Urinary bladder (tissue), 4 donors: Measurements from ENCODE around the gene MAP3K5. TPM values are rescaled to one million over a fixed set of nuclear protein-coding genes. Genes with fewer than 3 reads are reported as not detected.
"Not testable (repeated sequence)": the region's sequence is repeated elsewhere in the genome, so short reads cannot be mapped to it uniquely, and the experiment has no call there.

Source experiments
- DNase-seq: peaks from one replicate; pipeline ENCODE4 v3.0.0-alpha.2; 2015; ENCODE audit errors: extremely low spot score
- H3K27ac ChIP-seq: one replicate; pipeline ENCODE4 v1.5.1; 2013; ENCODE audit warnings: low read depth, mild to moderate bottlenecking, moderate library complexity
- H3K36me3 ChIP-seq: one replicate; pipeline ENCODE4 v1.6.1; 2013; ENCODE audit warnings: mild to moderate bottlenecking, moderate library complexity; ENCODE audit not compliant: insufficient read depth
- H3K4me1 ChIP-seq: one replicate; pipeline ENCODE4 v1.6.1; 2013; ENCODE audit warnings: mild to moderate bottlenecking, moderate library complexity; ENCODE audit not compliant: insufficient read depth
- H3K4me3 ChIP-seq: one replicate; pipeline ENCODE4 v1.5.1; 2013; ENCODE audit warnings: low read depth, low read length
- WGBS: extraction: QIAGEN DNeasy Blood & Tissue Kit; methylation state at CpG from one replicate; pipeline ENCODE4 v1.1.7; 2013; 5-methylcytosine and 5-hydroxymethylcytosine counted together
- polyA plus RNA-seq: library from polyadenylated mRNA; stranded (reverse); fragments of 200-250 nt; gene quantifications from one replicate; pipeline ENCODE4 v1.2.3, GENCODE V29; 2013
- total RNA-seq: library from RNA; depleted of rRNA; stranded (reverse); fragments of >200 nt; gene quantifications from one replicate; pipeline ENCODE4 v1.2.3, GENCODE V29; 2014
- donor health status: healthy with polysubstance abuse.
- donor health status: healthy.

Gene MAP3K5
- total and polyA plus RNA-seq, 2 donors, result 11.3 to 19.4 TPM

DNA sequence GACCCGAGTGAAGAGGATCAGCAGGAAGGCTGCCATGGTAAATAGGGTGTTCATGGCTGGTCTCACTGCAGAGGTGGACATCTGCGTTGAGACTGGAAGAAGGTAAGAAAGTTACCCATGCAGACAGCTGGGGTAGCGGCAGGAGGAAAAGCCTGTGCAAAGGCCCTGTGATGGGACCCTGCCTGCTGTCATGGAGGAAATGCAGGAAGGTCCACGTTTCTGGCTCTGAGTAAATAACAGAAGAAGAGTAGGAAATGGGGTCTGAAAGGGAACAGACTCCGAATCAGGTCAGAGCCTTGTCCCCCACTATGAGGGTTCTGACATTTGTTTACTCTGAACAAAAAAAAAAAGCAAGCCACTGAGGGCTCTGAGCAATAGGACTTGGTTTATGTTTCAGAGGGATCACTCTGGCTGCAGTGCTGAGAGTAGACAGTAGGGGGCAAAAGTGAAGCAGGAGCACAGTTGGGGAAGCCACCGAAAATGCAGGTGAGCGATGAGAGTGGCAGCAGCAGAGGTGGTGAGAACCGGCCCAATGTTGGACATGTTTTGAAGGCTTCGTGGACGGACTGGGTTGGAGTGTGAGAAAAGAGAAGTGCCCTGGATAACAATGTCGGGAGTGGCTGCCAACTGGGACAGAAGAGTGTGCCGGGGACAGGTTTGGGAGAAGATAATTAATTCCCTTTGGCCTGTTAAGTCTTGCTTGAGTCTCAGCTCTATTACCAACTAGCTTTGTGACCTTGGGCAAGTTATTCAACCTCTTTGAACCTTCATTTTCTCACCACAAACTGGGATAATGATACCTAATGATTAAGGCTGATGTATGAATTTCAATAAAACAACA is 184.1 kb downstream of the MAP3K5 start:
- WGBS, result 69% methylated on average over 12 of the region's 12 CpGs
- H3K4me1 ChIP-seq, result peaks cover 2% of the 10 kb centered on the region
- H3K36me3 ChIP-seq, result no peaks in the 10 kb centered on the region
- no peak overlapping the region for H3K4me3 ChIP-seq
- no peak for DNase-seq
- no peak overlapping the region for H3K27ac ChIP-seq

DNA sequence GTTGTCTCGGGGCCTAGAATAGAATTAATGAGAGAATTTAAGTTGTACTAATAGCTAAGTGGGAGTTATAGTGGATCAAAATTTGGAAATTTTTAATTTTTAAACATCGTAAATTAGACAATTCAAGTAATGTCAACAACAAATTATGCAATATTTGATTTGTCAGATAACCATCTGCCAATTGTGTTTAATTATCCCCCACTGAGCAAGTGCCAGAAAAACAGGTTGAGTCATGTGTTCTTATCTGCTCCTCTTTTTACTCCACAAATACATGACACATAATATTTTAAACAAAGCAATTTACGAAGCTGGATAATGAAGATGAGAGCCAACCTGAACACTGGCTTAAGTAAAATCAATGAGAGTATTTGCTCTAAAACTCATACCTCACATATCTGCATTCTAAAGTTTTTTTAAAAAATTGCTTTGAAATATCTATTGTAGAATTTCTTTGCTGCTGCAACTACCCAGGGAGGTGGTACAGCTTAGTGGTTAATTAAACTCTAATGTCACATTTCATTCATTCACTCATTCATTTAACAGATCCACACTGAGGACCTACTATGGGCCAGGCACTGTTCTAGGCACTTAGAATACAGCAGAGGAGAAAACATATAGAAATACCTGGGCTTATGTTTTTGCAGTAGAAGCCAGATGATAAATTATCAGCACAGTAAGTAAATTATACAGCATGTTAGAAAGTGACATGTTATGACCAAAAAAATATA is 184.9 kb downstream of the MAP3K5 start:
- 57% methylated on average over 3 of the region's 3 CpGs for WGBS
- Histone ChIP-seq H3K4me3 (no peak overlapping the region), H3K4me1 (peaks cover 2% of the 10 kb centered on the region), H3K27ac (no peak overlapping the region), H3K36me3 (no peaks in the 10 kb centered on the region)
- DNase-seq, result no peak

DNA sequence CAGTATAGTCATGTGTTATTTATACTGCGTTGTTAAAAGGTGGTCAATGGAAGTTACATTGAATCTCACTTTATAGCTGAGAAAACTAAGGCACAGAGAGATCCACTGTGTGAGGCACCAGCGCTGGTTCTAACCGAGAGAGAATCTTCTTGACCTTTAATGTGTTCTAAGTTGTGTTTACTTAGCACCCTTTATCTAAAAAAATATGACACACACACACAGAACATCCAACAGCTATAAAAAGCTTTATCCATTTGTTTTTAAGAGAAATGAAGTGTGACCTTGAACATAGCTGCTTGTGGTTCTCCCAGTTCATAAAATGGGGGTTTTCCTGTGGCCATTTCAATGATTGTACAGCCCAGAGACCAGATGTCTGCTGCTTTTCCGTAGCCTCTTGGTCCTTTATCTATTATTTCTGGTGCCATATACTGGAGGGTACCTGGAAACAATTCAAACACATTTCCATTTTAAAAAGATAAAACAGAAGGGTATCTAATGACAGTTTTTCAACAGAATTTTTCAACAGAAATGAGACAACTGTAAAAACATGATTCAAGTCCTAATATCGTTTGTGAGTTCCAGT is 187.3 kb downstream of the MAP3K5 start:
- Histone ChIP-seq H3K36me3 (no peaks in the 10 kb centered on the region), H3K27ac (peak overlapping the region; percentile 19), H3K4me3 (no peak overlapping the region), H3K4me1 (peaks cover 2% of the 10 kb centered on the region)
- 57% methylated on average over 5 of the region's 5 CpGs for WGBS
- DNase-seq, result no peak

DNA sequence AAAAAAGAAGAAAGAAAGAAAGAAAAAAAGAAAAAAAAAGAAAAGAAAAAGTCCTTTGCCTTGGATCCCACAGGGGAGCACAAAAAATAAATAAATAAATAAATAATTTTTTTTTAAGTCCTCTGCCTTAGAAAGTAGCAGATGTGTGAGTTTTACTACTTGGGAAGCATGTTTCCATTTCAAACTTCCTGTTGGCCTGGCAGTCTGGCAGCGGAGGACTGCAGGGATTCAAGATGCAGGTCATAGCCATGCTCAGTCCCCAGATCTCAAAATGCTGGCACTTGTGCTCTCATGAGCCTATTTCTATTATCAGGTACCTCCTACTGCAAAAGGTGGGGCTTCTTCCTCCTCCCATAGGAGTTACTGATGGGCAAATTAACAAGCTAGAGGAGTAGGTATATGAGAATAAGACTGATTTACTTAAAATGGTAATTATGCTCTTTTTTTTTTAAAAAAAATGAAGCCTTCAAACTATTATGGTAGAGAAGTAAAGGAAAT is 187.9 kb downstream of the MAP3K5 start:
- Histone ChIP-seq H3K4me3 (no peak overlapping the region), H3K27ac (no peak overlapping the region), H3K4me1 (peaks cover 2% of the 10 kb centered on the region), H3K36me3 (no peaks in the 10 kb centered on the region)
- no peak for DNase-seq
- 70% methylated on average over 1 of the region's 1 CpG for WGBS

DNA sequence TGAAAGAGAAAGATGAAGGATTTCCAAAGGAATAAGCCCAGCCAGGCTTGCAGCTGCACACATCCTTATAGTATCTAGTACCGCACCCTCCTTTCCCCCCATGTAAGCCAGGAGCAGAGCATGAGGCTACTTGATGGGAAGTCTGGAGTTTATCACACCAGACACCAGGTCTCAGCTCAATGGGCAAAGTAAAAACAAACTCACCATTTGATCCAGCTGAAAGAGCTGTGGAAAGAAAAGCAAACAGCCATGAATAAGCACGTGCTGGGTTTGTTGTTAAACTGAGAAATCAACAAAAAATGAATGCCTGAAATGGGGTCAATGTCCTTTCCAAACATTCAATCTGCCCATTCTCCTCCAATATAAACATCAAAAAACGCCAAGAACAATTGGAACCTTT is 191.5 kb downstream of the MAP3K5 start:
- H3K4me1 ChIP-seq, result no peaks in the 10 kb centered on the region
- no peak for DNase-seq
- H3K36me3 ChIP-seq, result no peaks in the 10 kb centered on the region
- no peak overlapping the region for H3K27ac ChIP-seq
- 40% methylated on average over 3 of the region's 3 CpGs for WGBS
- no peak overlapping the region for H3K4me3 ChIP-seq

DNA sequence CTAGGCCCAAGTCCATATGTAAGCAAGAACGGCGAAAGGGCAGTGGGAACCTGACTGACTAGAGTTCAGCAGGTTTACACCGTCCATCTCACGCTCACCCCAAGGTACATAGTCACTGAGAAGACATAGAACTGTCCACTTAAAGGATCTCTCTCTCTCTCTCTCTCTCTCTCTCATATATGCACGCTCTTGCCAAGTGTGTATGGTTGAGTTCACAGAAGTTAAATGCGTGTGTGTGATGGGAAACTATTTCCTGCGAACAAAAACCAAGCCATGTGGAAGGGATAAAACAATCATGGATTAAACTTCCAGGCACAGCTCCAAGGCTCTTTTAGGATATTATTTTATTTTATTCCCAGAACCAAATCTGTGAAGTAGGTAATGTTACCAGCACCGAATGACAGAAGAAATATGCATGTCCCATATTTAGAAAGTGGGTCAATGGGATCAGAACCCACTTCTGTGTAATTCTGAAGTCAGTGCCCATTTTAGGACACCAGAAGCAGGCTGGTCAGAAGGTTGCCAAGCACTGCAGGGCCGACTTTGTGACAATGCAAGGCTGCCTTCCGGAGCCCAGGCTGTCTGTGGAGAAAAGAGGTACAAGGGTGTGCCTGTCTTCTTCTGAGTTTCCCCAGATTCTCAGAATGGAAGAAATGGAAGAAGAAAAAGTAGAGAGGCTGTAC is 192.8 kb downstream of the MAP3K5 start:
- H3K4me3 ChIP-seq, result no peak overlapping the region
- H3K36me3 ChIP-seq, result no peaks in the 10 kb centered on the region
- no peak overlapping the region for H3K27ac ChIP-seq
- H3K4me1 ChIP-seq, result no peaks in the 10 kb centered on the region
- no peak for DNase-seq
- 38% methylated on average over 10 of the region's 10 CpGs for WGBS

DNA sequence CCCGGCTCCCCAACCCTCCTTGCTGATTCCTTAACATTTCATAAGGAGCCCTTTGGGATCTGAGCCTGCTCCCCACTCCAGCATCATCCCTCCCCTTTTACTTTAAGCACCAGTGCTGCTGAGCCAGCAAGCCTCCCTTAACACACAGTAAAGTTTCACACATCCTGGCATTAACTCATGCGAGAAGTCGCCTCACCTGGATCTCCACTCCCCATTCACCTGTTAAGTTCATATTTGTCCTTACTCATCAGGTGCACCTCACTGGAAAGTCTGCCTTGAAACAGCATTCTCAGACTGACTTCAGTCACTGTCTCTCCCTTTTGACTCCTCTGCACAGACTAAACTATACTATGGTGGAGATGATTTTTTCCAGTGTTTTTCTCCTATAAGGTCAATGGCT is 194.2 kb downstream of the MAP3K5 start:
- Histone ChIP-seq H3K27ac (no peak overlapping the region), H3K4me3 (no peak overlapping the region), H3K36me3 (no peaks in the 10 kb centered on the region), H3K4me1 (no peaks in the 10 kb centered on the region)
- DNase-seq, result no peak
- WGBS, result 99% methylated on average over 3 of the region's 3 CpGs

DNA sequence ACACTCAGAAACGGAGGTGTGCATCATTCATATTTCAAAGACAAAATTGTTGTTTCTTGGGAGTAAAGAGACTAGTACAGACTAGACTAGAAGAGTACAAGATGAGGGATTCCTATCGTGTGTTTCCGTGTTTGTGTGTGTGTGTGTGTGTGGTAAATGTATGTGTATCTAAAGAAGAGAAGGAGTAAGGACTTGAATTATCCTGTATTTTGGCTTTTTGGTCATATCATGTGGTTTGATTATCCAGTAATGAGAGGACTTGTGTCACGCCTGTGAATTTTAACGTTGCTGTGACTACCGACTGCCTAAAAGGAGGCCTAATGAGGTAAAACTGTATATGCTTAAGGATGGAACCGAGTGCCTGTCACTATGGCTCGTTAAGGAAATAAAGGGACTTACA is 197.6 kb downstream of the MAP3K5 start:
- Histone ChIP-seq H3K36me3 (no peaks in the 10 kb centered on the region), H3K4me3 (no peak overlapping the region), H3K27ac (no peak overlapping the region), H3K4me1 (no peaks in the 10 kb centered on the region)
- WGBS, result 96% methylated on average over 8 of the region's 8 CpGs
- no peak for DNase-seq

DNA sequence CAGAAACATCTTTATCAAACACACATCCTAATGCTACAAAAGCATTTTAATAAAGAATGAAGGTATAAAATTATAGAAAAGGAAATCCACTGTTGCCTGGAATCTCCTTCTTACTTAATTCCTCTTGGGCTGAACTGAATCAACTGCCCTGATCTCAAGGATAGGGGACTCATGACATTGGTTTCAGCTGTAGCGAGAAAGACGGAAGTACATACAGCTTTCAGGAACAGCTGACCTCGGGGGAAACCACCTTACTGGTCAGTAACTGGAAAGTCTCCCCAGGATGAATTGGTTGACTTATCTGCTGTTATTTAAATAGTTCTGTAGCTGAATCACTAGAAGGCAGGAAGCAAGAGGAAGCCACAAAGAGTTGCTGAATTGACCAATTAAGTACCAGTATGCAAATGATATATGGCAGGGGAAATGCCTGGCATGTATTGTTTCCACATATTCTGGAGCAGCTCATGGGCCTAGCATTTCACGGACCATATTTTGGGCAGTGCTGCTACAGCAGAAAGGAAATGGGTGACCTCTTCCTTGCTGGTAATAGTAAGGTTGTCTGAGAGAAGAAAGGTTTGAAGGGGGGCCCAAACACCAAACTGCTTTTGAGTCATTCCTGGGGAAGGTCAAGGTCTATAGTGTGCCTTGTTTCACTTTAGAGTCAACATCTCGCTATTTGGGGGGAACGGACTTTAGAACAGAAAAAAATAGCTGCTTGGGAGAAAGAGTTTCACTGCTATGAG is 198.4 kb downstream of the MAP3K5 start:
- Histone ChIP-seq H3K4me3 (no peak overlapping the region), H3K36me3 (no peaks in the 10 kb centered on the region), H3K27ac (no peak overlapping the region), H3K4me1 (no peaks in the 10 kb centered on the region)
- DNase-seq, result no peak
- 77% methylated on average over 6 of the region's 6 CpGs for WGBS

DNA sequence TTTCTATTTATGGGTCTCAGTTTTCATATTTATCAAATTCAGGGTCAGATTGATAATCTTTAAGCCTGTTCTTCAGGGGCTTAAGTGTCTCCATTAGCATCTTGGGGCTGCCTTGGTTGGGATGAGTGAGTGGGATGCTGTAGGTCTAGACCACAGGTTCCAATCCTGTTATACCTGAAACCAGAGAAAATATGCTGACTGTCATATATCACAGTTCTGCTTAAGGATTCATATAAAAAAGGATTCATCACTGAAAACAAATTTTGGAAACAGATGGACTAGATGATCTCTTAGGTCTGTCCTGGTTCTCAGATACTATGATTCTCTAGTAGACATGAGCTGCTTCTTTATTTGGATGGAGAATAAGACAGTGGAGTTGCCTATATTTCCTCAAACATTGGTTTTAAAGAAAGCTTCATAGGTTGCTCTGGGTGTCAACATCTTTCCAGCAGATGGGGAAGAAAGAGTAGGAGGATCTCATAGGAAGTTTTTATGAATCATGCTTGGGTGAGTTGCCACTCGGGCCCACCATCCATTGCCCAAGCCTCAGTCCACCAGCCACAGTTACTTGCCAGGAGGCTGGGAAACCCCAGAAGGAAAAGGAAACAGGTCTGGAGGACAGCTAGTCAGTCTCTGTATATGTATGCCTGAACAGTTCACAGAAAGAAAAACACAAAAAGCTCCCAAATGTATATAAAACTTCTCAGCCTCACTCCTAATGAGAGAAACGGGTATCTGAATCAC is 199.2 kb downstream of the MAP3K5 start:
- WGBS, result 86% methylated on average over 2 of the region's 2 CpGs
- Histone ChIP-seq H3K4me1 (no peaks in the 10 kb centered on the region), H3K4me3 (no peak overlapping the region), H3K36me3 (no peaks in the 10 kb centered on the region), H3K27ac (no peak overlapping the region)
- DNase-seq, result no peak

DNA sequence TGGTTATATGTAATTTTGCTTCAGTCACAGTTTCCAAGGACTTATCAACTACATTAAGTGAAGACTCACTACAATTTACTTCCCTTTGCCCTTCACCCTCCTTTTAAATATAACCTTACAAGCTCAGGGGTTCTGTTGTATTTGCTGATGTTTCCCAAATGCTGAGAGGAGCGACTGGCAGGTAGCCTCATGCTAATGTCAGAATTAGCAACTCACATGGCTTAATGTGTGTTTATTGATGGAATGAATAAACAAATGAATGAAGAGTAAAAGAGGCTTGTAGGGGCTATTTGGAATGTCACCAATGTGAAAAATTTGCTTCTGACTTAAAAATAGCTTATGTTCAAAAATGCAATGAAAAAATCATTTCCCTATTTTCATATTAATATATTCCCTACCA is 200.7 kb downstream of the MAP3K5 start:
- no peaks in the 10 kb centered on the region for H3K36me3 ChIP-seq
- 68% methylated on average over 1 of the region's 1 CpG for WGBS
- DNase-seq, result no peak
- no peaks in the 10 kb centered on the region for H3K4me1 ChIP-seq
- H3K4me3 ChIP-seq, result no peak overlapping the region
- H3K27ac ChIP-seq, result no peak overlapping the region

DNA sequence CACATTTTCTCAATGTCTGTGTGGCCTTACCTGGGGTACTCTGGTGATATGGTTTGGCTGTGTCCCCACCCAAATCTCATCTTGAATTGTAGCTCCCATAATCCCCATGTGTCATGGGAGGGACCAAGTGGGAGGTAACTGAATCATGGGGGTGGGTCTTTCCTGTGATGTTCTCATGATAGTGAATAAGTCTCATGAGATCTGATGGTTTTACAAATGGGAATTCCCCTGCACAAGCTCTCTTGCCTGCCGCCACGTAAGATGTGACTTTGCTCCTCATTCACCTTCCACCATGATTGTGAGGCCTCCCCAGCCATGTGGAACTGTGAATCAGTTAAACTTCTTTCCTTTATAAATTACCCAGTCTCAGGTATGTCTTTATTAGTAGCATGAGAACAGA is 201.4 kb downstream of the MAP3K5 start:
- H3K4me3 ChIP-seq, DNase-seq, H3K4me1 ChIP-seq, H3K36me3 ChIP-seq, H3K27ac ChIP-seq: not testable (repeated sequence)
- WGBS, result 96% methylated on average over 2 of the region's 2 CpGs
